Endothelial cell of umbilical vein (primary cell): ENCODE data around the gene TBX18.

Experiments used
- FOS ChIP-seq: IDR thresholded peaks from 2 replicates; pipeline ENCODE4 v1.6.1; 2011; ENCODE audit warnings: mild to moderate bottlenecking, low read length, moderate library complexity, borderline replicate concordance; ENCODE audit not compliant: insufficient read depth
- POLR2A ChIP-seq: IDR thresholded peaks from 2 replicates; pipeline ENCODE4 v1.6.1; 2012; ENCODE audit warnings: low read depth, mild to moderate bottlenecking, control low read depth, low read length
- POLR2AphosphoS5 ChIP-seq: IDR thresholded peaks from 2 replicates; pipeline ENCODE4 v1.6.1; 2012; ENCODE audit warnings: low read depth, mild to moderate bottlenecking, control low read depth, low read length, moderate library complexity; ENCODE audit not compliant: insufficient read depth
- TF ChIP-seq, protein P1 (sequence below), 2 donors: IDR thresholded peaks; 1 replicate in 1 of 2; 2 replicates in 1 of 2; pipeline ENCODE4 v1.5.1; 2011; ENCODE audit warnings: low read length in 2 of 2, mild to moderate bottlenecking in 2 of 2, moderate library complexity in 2 of 2, control low read depth in 1 of 2, inconsistent platforms in 1 of 2, low read depth in 1 of 2; ENCODE audit not compliant: insufficient read depth in 1 of 2; ENCODE audit errors: extremely low read depth in 1 of 2
- TF ChIP-seq, protein P2 (sequence below): IDR thresholded peaks from 2 replicates; pipeline ENCODE4 v1.6.1; 2011; ENCODE audit not compliant: insufficient read depth, insufficient read length

DNA sequence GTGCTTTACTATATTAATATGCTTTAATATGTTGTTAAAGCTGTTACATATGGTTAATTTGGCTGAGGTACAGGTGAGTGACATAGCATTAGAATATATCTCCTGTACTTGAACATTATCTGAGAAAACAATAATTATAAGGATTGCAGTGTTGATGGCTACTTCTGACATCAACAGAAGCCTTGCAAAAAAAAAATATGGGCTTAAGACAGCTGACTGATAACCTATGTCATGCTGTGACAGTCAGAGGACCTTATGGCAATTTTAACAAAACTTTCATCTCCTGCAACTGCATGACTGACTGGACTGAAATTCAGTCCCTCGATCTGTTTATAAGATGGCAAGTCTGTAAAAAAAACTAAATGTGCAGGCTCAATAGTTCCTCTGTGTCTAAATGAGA, 27.5 kb upstream of the TBX18 start:
- TF ChIP-seq POLR2A (no peak), POLR2AphosphoS5 (no peak), FOS (no peak)
- TF ChIP-seq, protein P1, sequence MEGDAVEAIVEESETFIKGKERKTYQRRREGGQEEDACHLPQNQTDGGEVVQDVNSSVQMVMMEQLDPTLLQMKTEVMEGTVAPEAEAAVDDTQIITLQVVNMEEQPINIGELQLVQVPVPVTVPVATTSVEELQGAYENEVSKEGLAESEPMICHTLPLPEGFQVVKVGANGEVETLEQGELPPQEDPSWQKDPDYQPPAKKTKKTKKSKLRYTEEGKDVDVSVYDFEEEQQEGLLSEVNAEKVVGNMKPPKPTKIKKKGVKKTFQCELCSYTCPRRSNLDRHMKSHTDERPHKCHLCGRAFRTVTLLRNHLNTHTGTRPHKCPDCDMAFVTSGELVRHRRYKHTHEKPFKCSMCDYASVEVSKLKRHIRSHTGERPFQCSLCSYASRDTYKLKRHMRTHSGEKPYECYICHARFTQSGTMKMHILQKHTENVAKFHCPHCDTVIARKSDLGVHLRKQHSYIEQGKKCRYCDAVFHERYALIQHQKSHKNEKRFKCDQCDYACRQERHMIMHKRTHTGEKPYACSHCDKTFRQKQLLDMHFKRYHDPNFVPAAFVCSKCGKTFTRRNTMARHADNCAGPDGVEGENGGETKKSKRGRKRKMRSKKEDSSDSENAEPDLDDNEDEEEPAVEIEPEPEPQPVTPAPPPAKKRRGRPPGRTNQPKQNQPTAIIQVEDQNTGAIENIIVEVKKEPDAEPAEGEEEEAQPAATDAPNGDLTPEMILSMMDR (IDR thresholded peaks at IDR 0.05; ENCODE audit: extremely low read depth in 1 of 2, insufficient read depth in 1 of 2, low read depth in 1 of 2, low read length in 2 of 2): no peak
- TF ChIP-seq, protein P2, sequence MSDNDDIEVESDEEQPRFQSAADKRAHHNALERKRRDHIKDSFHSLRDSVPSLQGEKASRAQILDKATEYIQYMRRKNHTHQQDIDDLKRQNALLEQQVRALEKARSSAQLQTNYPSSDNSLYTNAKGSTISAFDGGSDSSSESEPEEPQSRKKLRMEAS: no peak
